GM10266 (cell line): ENCODE measurements around the gene SEC14L1.
"Not testable (repeated sequence)": the region's sequence is repeated elsewhere in the genome, so short reads cannot be mapped to it uniquely, and the experiment has no call there.

Experiments used
- DNase-seq: peaks from one replicate; pipeline ENCODE4 v3.0.0; 2012; ENCODE audit errors: extremely low spot score
- CTCF ChIP-seq: IDR thresholded peaks from 2 replicates; pipeline ENCODE4 v1.5.1; 2012; ENCODE audit warnings: mild to moderate bottlenecking, low read depth; ENCODE audit not compliant: control insufficient read depth, insufficient read depth; ENCODE audit errors: missing control alignments

Gene SEC14L1

GRCh38 chr17:77248216-77249114 lies 107.7 kb downstream of the SEC14L1 start:
- no peak for TF ChIP-seq CTCF
- DNase-seq = no peak

GRCh38 chr17:77251622-77252183 lies 110.9 kb downstream of the SEC14L1 start:
- no peak for DNase-seq

GRCh38 chr17:77252306-77252705 lies 111.5 kb downstream of the SEC14L1 start:
- not testable (repeated sequence) for DNase-seq

More at GRCh38 chr17:77251622-77252183, 110.9 kb downstream of the SEC14L1 start:
- no peak for TF ChIP-seq CTCF

- DNase-seq = no peak
- no peak for TF ChIP-seq CTCF
Observed at GRCh38 chr17:77253611-77254051, 112.9 kb downstream of the SEC14L1 start.

GRCh38 chr17:77254951-77255825 lies 114.4 kb downstream of the SEC14L1 start:
- TF ChIP-seq CTCF = no peak
- DNase-seq = no peak

GRCh38 chr17:77255970-77256369 lies 115.2 kb downstream of the SEC14L1 start:
- DNase-seq = not testable (repeated sequence)

- peak; percentile 9 for TF ChIP-seq CTCF
- DNase-seq = no peak
Observed at GRCh38 chr17:77256710-77257109, 115.9 kb downstream of the SEC14L1 start.

- DNase-seq = no peak
- no peak for TF ChIP-seq CTCF
Observed at GRCh38 chr17:77257169-77257568, 116.4 kb downstream of the SEC14L1 start.
